Upper lobe of left lung (tissue), 4 donors: ENCODE measurements around the gene PLCD4.

Source experiments
- CTCF ChIP-seq, 6 experiments: fragments of 450-650 bp in 4 of 6; fragments of 200-600 bp in 2 of 6; sonication (generic) in 2 of 6; IDR thresholded peaks; one replicate each; pipeline ENCODE4 v1.5.1; 2016 to 2019; ENCODE audit warnings: antibody characterized with exemption in 6 of 6
- POLR2A ChIP-seq, 4 donors: fragments of 450-650 bp; IDR thresholded peaks; one replicate each; pipeline ENCODE4 v1.5.1; 2016 to 2017; ENCODE audit warnings: antibody characterized with exemption in 4 of 4, mild to moderate bottlenecking in 2 of 4

GRCh38 chr2:218631837-218632236, 24.1 kb downstream of the PLCD4 start:
- no peak for TF ChIP-seq CTCF (IDR thresholded peaks at IDR 0.05)
- TF ChIP-seq POLR2A (IDR thresholded peaks at IDR 0.05) = no peak
